Tibial nerve (tissue), 4 donors: ENCODE data around the gene EIF2S3B.
"Not testable (repeated sequence)": the region's sequence is repeated elsewhere in the genome, so short reads cannot be mapped to it uniquely, and the experiment has no call there.

Experiments used
- CTCF ChIP-seq, 5 experiments: fragments of 200-600 bp in 3 of 5; fragments of 450-650 bp in 2 of 5; sonication (generic) in 3 of 5; IDR thresholded peaks; one replicate each; pipeline ENCODE4 v1.5.1; 2016 to 2019; ENCODE audit warnings: antibody characterized with exemption in 5 of 5, mild to moderate bottlenecking in 3 of 5, moderate library complexity in 2 of 5
- EP300 ChIP-seq, 2 donors: sonication (generic); formaldehyde crosslinking; IDR thresholded peaks; one replicate each; pipeline ENCODE4 v1.6.1; 2017; ENCODE audit warnings: antibody characterized with exemption in 2 of 2, mild to moderate bottlenecking in 1 of 2
- POLR2A ChIP-seq, 2 donors: fragments of 450-650 bp; IDR thresholded peaks; one replicate each; pipeline ENCODE4 v1.6.1; 2017; ENCODE audit warnings: antibody characterized with exemption in 2 of 2, mild to moderate bottlenecking in 2 of 2, moderate library complexity in 2 of 2

GRCh38 chr12:10481901-10482300, 23.8 kb upstream of the EIF2S3B start:
- not testable (repeated sequence) for TF ChIP-seq CTCF, POLR2A, EP300 (IDR thresholded peaks at IDR 0.05)
